GM18499 (cell line): ENCODE measurements around the gene CORO1A.
A peak's percentile ranks its signal among the peaks of the same experiment; 100 is the strongest.
"Not testable (repeated sequence)": the region's sequence is repeated elsewhere in the genome, so short reads cannot be mapped to it uniquely, and the experiment has no call there.

Source experiments
- ATAC-seq: cut with Tn5 transposase; IDR thresholded peaks from one replicate; pipeline ENCODE4 v1.9.1; 2021; ENCODE audit warnings: moderate number of reproducible peaks; ENCODE audit not compliant: insufficient read depth, unreplicated experiment

CORO1A gene

DNA sequence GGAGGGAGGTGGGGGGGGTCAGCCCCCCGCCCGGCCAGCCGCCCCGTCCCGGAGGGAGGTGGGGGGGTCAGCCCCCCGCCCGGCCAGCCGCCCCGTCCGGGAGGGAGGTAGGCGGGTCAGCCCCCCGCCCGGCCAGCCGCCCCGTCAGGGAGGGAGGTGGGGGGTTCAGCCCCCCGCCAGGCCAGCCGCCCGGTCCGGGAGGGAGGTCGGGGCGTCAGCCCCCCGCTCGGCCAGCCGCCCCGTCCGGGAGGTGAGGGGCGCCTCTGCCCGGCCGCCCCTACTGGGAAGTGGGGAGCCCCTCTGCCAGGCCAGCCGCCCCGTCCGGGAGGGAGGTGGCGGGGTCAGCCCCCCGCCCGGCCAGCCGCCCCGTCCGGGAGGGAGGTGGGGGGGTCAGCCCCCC, 14.0 kb upstream of the CORO1A start:
- not testable (repeated sequence) for ATAC-seq

DNA sequence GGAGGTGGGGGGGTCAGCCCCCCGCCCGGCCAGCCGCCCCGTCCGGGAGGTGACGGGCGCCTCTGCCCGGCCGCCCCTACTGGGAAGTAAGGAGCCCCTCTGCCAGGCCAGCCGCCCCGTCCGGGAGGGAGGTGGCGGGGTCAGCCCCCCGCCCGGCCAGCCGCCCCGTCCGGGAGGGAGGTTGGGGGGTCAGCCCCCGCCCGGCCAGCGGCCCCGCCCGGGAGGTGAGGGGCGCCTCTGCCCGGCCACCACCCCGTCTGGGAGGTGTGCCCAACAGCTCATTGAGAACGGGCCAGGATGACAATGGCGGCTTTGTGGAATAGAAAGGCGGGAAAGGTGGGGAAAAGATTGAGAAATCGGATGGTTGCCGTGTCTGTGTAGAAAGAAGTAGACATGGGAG, 13.3 kb upstream of the CORO1A start:
- ATAC-seq, result not testable (repeated sequence)

DNA sequence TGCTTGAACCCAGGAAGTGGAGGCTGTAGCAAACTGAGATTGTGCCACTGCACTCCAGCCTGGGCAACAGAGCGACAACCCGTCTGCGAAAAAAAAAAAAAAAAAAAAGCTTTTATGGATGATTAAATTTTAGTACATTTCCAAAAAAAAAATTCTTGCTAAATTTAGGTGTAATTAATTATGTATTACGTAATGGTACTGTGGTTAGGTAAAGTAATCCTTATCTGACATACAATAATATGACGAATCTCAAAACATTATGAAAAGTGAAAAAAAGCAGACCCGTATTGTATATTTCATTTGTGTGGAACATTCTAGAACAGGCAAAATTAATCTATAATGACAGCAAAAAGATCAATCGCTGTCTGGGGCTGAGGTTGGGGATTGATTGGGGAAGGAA, 10.3 kb upstream of the CORO1A start:
- no peak for ATAC-seq

DNA sequence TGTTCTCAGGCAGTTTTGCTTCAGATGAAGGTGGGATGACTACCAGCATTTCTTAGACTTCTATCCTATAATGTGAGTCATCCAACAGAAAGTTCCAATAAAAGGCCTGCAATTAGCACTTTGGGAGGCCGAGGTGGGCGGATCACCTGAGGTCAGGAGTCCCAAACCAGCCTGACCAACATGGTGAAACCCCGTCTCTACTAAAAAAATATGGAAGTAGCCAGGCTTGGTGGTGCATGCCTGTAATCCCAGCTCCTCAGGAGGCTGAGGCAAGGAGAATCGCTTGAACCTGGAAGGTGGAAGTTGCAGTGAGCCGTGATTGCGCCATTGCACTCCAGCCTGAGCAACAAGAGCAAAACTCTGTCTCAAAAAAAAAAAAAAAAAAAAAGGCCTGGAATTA, 6.5 kb upstream of the CORO1A start:
- ATAC-seq, result not testable (repeated sequence)

DNA sequence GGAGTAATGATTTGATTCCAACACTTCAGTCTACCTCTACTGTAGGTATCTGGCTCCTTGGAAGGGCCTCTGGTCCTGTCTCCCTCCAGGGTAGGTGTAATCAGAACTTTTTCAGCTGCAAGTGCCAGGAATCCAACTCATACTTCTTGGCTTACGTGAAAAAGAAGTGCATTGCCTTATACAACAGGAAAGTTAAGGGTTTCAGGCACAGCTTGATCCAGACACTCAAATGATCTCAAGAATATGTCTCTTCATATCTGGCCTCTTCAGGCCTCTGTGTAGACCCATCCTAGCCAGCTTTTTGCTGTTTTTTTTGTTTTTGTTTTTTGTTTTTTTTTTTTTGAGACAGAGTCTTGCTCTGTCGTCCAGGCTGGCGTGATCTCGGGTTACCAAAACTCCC, 4.2 kb upstream of the CORO1A start:
- ATAC-seq, result no peak

DNA sequence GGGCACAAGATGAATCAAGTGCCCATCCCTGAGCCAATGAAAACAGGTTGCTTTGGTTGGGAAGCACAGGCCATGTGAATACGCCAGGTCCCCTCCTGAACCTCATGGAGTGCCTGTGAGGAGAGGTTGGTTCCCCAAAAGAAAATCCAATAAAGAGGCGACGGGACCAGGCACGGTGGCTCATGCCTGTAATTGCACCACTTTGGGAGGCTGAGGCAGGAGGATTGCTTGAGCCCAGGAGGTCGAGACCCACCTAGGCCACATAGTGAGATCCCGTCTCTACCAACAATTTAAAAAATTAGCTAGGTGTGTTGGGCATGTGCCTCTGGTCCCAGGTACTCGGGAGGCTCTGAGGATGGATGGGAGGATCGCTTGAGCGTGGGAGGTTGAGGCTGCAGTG, 3.5 kb upstream of the CORO1A start:
- ATAC-seq, result no peak

DNA sequence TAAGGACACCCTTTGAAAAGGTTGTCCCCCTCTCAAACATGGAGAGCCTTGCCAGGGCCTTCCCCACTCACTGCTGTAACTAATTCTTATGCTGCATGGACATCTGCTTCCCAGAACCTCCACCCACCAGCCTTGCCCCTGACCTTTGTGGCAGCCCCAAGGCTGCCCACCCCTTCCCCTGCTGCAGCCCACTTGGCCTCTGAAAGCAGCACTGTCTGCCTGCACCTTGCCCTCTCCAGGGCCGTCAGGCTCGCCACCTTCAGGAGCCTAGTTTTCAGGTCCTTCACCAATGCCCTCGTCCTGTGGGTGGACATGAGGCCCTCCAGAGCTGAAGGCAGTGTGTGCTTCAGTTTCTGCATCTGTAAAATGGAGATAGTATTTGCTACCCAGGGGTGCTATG, 2.7 kb upstream of the CORO1A start:
- ATAC-seq, result no peak

DNA sequence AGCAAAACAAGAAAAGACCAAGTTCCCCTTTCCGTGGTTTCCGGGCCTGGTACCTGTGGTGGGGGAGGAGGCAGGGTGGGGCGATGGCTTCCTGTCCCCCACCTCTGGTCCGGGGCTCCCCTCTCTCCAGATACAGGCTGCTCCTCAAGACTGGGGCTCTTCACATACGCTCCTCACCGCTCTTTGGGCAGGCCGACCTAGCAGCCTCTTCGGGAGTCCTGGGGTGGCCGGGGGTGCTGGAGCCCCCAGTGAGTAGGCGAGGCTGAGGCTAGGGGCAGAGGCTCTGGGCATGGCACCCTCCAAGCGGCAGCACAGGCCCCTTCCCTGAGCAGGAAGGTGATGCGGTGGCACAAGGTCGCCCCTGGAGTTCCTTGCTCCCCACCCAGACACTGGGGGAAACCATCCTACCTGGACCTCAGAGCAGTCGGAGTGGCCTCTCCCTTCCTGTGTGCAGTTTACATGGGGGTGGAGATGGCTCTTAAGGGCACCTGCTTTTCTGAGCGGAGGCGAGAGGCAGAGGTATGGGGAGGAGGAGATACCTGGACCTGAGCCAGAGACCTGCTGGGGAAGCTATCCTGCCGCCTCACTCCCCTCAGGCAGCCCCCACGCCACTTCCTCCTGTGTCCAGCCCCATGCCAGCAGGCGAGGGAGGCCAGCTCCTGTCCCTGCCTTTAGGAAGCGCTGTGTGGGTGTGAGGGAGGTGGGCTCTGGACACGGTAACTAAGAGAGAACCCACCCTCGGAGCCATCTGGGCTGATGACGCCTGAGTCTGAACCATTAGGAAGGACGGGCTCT, 891 bp downstream of the CORO1A start:
- ATAC-seq, result no peak

DNA sequence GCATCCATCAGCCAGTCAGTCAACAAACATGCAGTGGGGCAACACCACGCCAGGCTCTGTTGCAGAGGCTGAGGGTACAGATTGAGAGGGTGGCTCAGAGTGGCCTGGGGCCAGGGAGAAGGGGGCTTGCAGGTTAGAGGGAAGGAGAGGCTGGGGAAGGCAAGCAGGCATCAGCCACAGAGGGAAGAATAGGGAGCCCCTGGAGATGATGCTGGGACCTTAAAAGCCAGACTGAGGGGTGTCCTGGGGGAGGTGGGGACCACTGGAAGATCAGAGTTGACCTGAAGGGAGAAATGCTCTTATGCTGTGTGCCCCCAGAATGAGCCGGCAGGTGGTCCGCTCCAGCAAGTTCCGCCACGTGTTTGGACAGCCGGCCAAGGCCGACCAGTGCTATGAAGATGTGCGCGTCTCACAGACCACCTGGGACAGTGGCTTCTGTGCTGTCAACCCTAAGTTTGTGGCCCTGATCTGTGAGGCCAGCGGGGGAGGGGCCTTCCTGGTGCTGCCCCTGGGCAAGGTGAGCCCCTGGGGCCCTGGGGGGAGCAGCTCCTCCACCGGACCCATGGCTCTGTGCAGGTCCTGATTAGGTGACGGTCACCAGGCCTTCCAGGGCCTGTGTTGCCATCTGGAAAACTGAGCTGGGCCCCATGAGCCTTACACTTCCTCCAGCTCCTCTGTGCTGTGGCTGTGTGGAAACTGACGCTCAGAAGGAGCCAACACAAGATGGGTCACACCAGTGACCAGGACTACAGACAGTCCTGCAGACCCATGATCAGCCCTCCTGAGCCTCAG, 1.7 kb downstream of the CORO1A start:
- ATAC-seq, result no peak

DNA sequence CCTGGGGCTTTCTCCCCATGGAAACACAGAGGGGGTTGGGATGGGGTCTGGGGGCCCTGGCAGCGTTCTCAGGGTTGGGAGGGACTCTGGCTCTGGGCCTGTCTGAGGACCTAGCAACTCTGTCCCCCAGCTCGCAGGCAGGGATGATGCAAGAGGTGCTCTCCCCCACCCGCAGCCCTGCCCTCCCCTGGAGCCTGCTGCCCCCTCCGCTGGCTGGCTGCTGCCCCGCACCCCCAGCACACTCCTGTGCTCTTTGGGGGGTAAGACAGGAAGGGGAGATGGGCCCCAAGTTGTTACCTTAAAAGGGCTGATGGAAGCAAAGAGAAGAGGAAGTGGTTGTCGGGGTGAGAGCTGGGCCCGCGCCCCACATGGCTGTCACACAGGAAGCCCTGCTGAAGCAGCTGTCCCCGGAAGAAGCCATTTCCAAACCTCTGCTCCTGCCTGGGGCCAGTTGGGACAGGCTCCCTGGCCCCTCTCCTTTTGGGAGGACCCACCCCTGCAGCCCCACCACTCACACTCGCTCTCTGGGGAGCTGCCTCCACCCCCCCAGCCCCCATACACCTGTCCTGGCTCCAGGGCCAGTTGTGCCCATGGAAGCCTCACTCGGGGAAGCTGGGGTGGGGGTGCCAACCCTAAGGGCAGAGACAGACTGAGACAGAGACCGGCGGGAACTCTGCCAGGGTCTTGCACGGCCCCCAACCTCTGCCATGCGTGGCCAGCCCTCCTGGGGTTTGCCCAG, 2.5 kb downstream of the CORO1A start:
- no peak for ATAC-seq

DNA sequence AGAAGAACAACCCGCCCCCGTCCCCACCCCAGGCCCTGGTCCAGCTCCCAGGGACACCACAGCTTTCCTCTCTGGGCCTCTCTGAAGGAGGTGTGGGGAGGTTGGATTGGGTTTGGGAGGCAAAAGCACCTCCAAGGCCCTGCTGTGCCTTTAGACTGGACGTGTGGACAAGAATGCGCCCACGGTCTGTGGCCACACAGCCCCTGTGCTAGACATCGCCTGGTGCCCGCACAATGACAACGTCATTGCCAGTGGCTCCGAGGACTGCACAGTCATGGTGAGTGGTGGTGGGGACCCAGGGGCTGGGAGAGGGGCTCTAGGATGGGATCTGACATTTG, 3.0 kb downstream of the CORO1A start:
- ATAC-seq, result no peak

DNA sequence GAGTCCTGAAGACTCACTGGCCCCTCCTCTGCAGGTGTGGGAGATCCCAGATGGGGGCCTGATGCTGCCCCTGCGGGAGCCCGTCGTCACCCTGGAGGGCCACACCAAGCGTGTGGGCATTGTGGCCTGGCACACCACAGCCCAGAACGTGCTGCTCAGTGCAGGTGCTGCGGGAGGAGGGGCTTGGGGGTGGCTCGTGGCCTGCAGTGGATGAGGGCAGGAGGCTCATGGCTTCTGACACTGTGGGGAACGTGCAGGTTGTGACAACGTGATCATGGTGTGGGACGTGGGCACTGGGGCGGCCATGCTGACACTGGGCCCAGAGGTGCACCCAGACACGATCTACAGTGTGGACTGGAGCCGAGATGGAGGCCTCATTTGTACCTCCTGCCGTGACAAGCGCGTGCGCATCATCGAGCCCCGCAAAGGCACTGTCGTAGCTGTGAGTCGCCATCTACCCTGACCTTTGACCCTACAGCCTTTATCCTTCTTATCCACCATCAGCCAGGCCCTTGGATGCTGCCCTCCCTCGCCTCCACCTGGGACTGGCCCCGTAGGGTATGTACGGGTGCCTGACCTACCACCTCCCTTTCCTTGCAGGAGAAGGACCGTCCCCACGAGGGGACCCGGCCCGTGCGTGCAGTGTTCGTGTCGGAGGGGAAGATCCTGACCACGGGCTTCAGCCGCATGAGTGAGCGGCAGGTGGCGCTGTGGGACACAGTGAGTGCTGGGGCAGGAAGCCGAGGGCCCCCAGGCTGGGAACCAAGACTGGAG, 3.6 kb downstream of the CORO1A start:
- ATAC-seq, result no peak

DNA sequence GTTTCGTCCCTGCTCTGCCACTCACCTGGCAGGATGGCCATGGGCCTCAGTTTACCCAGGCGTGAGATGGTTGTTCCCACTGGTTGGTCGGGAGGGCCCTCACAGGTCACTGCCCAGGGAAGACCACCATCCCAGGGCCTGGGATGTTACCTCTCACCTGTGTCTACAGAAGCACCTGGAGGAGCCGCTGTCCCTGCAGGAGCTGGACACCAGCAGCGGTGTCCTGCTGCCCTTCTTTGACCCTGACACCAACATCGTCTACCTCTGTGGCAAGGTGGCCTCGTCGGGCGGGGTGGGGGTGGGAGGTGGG, 4.1 kb downstream of the CORO1A start:
- no peak for ATAC-seq

DNA sequence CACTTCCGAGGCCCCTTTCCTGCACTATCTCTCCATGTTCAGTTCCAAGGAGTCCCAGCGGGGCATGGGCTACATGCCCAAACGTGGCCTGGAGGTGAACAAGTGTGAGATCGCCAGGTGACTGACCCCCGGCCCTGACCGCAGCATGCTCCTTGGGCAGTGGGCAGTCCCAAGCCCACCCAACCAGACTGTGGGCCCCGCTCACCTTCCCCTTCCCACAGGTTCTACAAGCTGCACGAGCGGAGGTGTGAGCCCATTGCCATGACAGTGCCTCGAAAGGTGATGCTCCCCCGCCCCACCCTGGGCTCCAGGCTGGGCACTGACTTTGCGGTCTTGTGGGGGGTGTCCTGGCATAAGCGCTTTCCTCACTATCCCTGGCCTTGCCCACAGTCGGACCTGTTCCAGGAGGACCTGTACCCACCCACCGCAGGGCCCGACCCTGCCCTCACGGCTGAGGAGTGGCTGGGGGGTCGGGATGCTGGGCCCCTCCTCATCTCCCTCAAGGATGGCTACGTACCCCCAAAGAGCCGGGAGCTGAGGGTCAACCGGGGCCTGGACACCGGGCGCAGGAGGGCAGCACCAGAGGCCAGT, 4.7 kb downstream of the CORO1A start:
- no peak for ATAC-seq

DNA sequence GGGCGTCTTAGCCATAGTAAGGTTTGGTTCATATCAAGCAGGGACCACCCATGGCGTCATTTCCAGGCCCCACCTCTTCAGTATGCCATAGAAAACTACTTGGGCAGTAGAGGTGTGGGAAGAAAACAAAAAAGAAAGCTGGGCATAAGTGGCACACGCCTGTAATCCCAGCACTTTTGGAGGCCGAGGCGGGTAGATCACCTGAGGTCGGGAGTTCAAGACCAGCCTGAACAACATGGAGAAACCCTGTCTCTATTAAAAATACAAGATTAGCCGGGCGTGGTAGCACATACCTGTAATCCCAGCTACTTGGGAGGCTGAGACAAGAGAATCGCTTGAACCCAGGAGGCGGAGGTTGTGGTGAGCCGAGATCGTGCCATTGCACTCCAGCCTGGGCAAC, 7.8 kb downstream of the CORO1A start:
- ATAC-seq, result not testable (repeated sequence)

DNA sequence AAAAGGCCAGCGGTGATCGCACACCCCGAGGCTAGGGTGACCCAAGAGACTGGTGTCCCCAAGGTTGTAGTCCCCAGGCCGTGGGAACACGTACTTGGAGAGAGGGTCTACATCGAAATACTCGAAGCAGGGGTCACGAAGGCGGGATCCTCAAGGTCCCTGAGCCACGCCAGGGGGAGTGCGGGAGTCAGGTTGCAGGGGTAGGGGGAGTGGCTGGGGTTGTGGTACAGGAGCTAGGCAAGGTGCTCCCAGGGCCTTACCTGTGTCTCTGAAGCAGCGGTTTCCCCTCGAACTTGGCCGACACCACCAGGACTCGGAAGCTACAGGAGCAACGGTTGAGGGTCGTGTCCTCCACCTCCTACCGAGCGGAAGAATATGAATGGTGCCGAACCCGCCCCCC, 9.7 kb downstream of the CORO1A start:
- ATAC-seq, result not testable (repeated sequence)

DNA sequence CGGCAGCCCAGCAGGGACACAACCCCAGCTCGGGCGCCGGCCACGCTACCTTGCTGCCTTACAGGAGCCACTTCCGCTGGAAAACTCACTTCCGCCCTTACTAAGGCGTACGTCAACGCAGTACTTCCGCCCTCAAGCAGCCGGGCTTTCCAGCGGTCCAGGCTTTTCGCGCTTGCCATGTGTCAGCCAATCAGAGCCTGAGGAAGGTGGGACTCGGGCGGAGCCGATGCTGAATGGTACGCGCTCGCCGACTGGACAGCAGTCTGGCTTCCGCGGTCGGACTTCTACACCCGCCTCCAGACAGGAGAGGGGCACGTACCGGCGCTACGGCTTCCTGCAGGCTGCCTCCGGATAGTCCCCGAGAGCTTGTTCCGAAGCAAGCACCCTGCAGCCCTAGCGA, 10.2 kb downstream of the CORO1A start, which contains the start of the genes BOLA2B and SLX1A:
TSS of gene BOLA2B (minus strand) at position 52 of the 400 bp plus-strand sequence. CDS start 71 bp downstream, outside the sequence.
TSS of gene SLX1A (plus strand) at position 261 of the 400 bp plus-strand sequence. CDS start 210 bp downstream, outside the sequence.
- ATAC-seq, result peak; percentile 78

DNA sequence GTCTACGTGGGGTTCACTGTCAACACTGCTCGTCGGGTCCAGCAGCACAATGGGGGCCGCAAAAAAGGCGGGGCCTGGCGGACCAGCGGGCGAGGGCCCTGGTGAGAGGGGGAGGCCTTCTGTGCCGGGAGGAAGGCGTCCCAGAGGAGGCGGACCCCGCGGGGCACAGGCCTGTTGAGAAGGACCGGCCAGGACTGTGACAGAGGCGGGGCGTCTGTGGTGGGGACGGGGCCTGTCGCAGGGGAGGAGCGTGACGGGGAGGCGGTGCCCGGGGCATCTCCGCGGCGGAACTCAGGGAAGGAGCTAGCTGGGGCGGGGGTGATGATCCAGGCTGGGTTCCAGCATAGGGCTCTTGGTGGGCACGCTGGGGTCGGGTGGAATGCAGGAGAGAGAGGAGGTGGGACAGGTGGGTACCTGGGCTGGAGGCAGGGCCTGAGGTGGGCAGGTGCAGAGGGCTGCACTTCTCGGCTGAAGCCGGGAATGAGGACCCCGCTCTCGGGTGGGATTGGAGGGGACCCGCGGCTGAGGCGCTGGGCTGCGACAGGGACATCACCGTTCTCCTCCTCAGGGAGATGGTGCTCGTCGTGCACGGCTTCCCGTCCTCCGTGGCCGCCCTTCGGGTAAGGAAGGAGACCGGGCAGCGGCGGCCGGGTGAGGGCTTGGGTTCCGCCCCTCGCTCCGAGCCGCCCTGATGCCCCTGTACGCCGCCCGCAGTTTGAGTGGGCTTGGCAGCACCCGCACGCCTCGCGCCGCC, 10.9 kb downstream of the CORO1A start:
- peak; percentile 22 for ATAC-seq

DNA sequence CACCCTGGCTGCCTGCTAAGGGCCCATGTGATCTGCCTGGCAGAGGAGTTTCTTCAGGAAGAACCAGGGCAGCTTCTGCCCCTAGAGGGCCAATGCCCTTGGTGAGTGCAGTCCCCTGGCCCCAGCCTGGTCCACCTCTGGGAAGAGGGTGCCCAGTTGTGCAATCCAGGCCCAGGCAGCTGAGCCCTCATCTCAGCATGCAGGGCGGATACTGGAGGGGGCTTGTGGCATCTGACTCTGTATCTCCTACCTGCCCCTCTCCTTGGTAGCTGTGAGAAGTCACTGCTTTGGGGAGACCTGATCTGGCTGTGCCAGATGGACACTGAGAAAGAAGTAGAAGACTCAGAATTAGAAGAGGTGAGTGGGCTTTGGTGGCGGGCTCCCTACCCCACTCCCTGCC, 13.6 kb downstream of the CORO1A start:
- ATAC-seq, result not testable (repeated sequence)
